GM18511 (cell line): Measurements from ENCODE around the gene ADGRF1.
A peak's percentile ranks its signal among the peaks of the same experiment; 100 is the strongest.
"Not testable (repeated sequence)": the region's sequence is repeated elsewhere in the genome, so short reads cannot be mapped to it uniquely, and the experiment has no call there.

ENCODE experiments used
- ATAC-seq: cut with Tn5 transposase; IDR thresholded peaks from one replicate; pipeline ENCODE4 v1.9.1; 2021; ENCODE audit warnings: mild to moderate bottlenecking, moderate library complexity; ENCODE audit not compliant: unreplicated experiment

The ADGRF1 gene

DNA sequence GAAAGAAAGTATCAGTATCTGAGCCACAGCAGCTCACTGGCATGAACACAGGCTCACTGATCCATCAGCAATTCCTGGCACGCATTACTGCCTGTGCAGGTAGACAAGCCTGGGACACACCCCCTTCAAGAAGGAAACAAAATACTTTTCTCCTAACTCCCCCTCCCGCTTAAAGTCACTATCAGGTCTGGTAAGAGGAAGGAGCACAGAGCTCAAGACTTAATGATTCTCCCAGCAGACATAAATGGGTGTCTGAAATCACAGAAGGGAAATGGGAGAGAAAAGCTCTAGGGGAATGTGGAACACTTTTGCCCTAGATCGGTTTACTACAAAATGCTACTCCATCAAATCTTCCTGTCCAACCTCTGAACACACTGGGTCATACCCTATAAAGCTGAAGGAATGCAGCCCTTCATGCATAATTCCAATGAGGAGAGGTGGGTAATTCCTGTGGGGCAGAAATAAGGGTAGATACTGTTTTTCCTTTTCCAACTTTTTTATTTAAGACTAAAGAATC, at the start of gene ADGRF1:
Gene ADGRF1, minus strand, starts transcription at position 58 of the 517 bp plus-strand sequence. CDS start 13,271 bp downstream, outside the sequence.
- no peak for ATAC-seq

DNA sequence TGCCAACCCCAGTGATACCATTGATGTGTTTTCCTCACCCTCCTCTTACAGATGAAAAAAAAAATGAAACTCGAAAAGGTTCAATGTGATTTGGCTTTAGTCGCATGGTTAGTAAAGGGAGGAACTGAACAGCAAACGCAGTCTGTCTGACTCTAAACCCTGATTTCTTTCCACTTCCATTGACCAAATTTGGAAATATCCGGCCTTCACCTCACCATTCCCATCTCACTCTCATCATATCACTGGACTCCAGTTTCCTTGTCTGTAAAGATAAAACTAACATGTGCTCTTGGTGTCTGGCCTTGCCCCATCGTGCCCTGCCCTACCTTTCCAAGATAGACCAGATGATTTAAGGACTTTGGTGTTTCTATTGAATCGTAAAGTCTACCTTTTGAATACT, 48.7 kb upstream of the ADGRF1 start:
- ATAC-seq = no peak

DNA sequence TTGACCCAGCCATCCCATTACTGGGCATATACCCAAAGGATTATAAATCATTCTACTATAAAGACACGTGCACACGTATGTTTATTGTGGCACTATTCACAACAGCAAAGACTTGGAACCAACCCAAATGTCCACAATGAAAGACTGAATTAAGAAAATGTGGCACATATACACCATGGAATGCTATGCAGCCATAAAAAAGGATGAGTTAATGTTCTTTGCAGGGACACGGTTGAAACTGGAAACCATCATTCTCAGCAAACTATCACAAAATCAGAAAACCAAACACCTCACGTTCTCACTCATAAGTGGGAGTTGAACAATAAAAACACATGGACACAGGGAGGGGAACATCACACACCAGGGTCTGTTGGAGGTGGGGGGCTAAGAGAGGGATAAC, 47.3 kb upstream of the ADGRF1 start:
- ATAC-seq = not testable (repeated sequence)

DNA sequence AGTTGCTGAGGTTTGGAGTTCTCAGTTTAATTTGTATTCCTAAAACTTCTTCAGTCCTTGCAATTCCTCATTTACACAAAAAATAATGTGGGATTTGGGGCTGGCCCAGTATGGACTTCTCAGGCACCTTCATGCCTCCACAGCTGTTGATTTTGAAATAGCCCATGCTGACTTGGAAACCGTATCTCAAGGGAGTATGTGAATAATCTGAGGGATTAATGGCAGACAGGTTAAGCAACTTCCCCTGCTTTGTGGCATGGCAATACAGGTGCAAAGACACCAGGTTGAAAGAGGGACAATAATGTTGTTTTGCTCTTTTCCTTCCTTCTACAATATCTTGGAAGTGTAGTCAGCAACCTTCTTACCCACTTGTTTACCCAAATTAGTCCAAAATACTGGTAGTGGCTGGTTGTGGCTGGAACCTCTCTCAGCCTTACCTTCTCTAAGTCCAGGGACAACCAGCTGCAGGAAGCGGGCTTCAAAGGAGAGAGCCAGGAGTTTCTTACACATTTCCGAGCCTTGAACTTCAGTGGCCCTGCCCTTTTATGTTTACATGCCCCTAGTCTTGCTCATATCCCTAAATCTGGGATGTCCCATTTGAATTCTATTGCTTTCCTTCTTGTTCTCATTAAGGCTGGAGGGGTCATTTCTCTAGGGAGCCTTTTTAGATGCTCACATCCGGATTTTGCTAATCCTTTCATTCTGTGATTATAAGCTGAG, 44.1 kb upstream of the ADGRF1 start:
- ATAC-seq = no peak

DNA sequence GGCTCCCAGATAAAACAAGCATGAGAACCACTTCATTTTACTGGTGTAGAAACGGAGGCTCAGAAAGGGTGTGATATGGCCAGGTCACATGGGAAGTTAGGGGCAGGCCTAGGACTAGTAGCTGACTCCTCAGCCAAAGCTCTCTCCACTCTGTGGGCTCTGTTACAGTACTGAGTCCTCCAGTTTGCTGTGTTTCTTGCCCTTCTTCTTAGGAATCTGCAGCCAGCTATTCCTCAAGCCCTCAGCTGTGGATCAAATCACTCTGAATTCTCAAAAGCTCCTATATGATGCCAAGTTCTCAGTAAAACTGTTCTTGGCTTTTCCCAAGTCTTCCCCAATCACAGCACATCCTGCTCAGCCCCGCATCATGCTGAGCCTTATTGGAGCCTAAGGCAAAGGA, 42.5 kb upstream of the ADGRF1 start:
- no peak for ATAC-seq

DNA sequence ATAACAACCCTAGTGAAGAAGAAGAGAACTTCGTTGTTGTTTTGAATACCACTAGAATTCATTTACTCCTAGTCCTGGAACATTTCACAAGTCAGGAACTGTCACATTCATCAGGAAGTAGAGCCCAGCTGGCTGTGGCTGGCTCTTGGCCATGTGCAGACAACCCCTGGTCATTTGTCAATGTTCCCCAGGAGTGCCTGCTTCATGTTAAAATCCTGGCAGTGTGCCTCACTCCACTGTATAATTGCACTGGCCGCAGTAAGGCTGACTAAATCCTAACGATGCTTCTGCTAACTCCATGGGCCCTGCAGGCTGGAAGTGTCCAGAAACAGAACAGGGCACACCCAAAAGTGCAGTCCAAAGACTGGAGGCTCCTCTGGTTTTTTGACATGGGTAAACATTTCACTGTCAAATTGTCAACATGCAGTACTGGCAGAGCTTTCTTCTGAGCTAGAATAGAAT, 41.5 kb upstream of the ADGRF1 start:
- ATAC-seq = no peak

DNA sequence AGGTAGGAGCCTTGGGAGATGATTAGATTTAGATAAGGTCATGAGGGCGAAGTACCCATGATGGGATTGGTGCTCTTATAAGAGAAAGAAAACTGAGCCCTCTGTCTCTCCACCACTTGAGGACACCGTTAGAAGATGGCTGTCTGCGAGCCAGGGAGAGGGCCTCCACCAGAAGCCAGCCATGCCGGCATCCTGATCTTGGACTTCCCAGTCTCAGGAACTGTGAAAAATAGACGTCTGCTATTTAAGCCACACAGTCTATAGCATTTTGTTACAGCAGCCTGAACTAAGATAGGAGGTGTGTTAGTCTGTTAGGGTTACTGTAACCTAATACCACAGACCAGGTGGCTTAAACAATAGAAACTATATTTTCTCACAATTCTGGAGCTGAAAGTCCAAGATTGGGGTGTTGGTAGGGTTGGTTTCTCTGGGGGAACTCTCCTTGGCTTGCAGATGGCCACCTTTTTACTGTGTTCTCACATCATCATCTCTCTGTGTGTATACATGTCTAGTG, 38.0 kb upstream of the ADGRF1 start:
- no peak for ATAC-seq

DNA sequence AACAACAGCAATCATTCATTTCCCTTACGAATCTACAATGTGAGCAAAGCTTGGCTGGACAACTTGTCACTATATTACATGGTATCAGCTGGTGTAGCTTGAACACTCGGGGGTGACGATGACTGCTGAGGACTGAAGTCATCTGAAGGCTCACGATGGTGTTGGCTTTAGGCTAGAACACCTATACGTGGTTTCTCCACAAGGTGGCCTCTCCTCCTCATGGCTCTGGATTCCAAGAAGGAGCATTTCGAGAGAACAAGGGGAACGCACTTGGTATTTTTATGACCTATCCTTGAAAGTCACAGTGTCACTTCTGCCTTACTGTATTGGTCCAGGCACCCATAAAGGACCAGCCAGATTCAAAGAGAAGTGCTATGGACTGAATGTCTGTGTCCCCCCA, 37.5 kb upstream of the ADGRF1 start:
- ATAC-seq = no peak

DNA sequence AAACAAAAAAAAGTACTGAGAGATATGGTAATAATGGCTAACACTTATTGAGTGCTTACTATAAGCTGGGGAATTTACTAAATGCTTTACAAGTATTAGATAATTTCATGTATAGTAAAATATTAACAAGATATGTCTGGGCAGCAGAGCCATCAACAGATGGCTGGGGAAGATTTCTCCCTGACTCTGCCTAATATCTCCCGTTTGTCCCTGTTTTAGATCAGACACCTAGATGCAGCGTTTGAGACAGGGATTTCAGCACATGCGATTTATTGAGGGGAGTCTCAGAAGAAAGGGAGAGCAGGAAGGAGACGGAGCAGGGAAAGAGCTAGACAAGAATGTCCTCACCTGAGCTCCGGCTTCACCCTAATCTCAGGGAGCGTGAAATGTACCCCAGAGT, 36.9 kb upstream of the ADGRF1 start:
- no peak for ATAC-seq

DNA sequence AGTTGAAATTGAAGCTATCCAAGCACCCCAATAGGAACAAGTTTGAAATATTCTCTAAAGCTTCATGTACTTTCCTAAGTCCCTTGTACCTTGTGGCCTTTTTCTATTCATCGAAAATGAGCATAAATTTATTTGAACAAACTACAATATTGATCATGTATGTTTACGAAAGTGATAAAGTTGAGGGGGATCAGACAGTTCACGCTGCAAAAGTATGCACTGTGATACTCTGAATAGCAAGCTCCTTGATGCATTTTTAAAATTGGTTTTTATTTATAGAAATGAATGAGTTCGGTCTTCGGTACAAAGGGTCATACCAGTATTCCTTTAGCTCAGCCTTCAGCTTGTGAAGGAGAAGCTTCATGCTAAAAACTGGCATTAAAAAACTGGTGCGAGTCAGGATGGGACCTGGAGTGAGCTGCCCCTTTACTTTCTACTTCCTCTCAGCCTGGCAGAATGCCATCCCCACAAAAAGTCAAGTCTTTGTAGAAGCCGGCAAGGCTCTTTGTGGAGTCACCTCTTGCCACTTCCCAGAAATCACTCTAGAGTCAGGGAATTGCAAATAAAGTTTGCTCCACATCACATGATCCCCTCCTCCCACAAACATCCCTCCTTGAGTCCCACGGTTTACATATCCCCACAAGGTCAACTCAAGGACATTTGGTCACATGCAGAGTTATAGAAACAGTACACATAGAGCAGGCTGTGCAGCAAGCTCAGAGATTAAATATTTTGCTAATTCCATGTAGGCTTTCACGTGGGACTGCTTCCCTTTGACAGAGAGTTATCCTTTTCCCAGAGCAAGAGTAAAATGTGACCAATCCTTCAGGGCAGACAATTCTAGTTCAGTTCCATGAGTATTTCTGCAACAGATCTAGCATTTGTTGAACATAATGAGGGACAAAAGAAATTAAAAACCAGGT, 34.6 kb upstream of the ADGRF1 start:
- no peak for ATAC-seq

DNA sequence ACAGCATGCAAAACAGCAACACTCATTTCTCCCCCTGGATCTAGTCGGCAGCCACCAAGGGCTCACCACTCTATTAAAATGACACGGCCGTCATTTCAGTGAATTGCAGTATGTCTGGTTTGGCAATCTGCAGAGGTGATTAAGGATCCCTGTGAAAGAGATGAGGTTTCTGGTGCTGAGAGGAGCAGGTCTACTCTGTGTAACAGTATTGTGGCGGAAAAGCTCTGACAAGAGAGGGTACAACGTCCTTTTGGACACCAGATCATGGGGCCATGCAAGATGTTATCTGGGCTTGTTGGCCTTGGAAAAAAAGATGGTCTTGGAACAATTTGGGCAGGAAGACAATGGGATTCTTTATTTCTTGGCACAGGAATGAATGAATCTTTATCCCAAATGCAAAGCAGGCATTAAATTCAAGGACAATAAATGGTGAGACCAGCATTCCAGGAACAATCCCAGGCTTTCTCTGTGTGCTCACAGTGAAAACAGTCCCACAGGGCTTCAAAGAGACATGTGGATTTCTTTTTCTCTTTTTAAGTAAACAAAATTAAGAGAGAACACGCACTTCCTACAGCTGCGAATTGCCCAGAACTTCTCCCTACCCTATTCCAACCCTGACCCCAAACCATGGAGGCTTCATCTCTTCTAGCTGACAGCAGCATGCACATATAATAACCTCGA, 33.7 kb upstream of the ADGRF1 start:
- no peak for ATAC-seq

DNA sequence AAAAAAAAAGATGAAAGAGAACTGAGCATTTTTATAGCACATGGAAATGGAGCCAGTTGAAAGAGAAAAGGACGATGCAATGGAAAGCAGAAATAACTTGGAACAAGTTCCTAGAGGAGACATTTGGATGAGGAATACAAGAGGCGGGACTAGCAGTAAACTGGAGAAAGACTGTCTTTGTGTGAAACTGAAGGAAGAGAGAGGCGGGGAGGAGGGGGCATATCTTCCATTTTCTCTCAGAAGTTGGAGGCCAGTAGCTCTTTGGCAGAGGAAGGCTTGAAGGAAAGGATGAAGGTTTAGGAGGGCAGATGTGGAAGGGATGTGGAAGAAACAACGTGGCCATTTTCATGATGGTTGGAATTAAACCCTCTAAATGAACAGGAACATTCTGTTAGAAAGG, 33.0 kb upstream of the ADGRF1 start:
- no peak for ATAC-seq

DNA sequence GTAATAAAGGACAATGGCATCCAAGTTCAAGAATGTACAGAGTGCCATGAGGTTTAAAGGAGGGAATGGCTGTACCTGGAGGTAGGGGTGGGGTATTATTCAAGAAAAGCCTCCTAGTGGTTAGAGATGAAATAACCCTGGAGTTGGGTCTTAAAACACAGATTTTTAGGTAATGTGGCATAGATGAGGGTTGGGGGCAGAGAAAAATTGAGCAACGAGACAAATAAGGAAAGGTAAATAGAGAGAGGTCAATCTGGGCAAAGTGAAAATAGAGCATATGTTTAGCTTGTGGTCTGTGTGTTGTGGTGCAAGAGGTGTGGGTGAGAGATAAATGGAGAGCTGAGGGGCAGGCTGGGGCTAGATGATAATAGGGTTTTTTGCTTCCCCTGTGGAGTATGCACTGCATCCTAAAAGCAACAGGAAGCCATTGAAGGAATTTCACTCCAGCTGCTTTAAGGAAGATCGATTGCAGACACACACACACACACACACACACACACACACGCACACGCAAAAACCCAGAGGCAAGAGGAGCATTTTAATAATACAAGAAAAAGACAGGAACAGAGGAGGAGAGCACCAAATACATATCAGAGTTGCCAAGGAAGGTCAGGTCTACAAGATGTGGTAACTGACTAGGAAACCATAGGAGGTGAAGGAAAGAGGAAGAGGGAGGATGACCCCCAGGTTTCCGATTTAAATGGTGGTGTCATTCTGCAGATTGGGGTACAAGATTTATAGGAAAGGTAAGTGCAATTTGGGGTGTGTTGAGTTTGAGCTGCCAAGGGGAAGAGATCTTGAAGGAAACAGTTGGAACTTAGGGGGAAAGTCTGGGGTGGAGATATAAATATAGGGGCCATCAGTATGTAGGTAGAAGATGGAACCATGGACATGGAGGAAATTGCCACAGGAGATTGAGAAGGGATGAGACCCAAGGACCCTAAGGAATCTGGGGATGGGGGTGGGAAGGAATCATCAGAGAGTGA, 31.3 kb upstream of the ADGRF1 start:
- ATAC-seq = no peak

DNA sequence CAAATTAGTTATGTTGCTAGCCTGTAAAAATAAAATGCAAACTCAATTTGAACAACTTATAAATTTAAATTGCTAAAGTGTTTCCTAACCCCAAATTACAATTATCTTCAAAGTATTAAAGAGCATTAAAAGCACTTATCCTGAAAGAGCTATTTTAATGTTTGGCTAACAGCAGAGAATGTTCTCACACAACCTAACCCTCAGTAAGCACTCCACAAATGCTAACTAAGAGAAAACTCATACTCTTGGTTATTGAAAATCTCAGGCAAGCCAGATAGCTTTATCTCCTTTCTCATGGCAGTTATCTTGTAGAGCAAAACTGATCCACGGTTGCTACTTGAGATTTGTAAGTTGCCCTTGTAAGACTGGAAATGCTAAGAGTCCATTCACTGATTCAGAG, 30.5 kb upstream of the ADGRF1 start:
- no peak for ATAC-seq

DNA sequence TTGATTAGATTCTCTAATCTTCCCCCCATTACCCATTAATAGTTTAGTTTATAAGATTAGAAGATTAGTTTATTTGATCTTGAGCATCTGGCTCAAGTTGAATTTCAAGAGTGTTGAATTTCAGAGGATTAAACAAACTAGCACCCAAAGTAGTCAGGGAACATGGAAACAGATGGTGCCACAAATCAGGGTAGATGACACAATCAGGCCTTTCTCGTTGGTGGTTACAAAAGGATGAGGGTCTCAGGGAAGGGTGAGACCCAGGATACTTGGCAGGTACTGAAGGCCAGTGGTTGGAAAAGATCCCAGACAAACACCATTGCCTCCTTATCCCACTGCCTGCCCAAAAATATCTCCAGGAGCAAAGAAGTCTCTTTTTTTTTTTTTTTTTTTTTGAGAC, 29.5 kb upstream of the ADGRF1 start:
- ATAC-seq = no peak

DNA sequence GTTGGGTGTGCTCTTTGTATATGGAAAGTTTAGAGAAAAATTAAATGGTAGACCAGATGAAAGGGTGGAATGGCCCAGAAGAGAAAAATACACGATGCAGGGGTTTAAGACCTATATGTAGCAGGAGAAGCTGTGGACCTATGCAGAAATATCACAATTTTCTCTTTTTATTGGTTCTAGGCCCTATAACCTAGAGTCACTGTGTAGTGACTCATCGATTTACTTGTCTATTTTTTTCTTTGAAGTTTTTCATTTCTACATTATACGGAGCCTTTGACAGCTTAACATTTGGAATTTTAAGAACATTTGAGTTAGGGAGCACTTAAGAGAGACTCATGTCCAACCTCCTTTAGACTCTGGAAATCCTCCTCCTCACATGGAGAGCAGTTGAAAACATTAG, 28.3 kb upstream of the ADGRF1 start:
- ATAC-seq = no peak

DNA sequence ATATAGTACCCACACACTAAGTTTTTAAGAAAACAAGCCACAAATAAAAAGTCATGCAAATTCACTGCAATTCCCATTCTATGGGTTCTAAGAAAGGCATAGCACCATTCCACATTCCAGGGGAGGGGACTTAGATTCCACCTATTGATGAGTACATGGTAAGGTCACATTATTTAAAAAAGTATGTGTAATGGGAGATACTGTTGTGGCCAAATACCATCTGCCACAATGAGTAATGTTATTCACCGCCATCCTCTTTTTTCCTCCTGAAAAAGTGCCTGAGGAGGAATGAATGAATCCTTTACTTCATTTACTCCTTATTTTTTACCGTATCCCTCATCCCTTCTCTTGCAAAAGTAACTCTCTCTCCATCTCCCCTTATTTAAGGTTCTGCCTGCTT, 27.0 kb upstream of the ADGRF1 start:
- ATAC-seq = no peak

DNA sequence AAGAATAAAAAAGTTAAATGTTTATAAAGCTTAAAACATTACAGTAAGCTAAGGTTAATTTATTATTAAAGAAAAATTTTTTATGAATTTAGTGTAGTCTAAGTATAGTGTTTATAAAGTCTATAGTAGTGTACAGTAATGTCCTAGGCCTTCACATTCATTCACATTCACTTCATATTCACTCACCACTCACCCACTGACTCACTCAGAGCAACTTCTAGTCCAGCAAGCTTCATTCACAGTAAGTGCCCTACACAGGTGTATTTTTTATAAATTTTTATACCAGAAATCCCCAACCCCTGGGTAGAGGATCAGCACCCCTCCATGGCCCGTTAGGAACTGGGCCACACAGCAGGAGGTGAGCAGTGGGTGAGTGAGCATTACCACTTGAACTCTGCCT, 24.3 kb upstream of the ADGRF1 start:
- no peak for ATAC-seq

DNA sequence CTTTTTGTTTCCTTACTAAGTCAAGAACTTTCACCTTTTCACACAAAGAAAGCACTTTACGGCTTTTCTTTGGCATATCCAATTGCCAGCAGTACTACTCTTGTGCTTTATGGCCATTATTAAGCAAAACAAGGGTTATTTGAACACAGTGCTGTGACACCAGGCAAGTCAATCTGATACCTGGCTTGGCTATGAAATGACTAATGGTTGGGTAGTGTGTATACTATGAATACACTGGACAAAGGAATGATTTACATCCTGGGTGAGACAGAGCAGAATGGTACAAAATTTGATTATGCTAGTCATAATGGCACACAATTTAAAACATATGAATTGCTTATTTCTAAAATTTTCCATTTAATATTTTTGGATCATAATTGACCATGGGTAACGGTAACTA, 22.1 kb upstream of the ADGRF1 start:
- ATAC-seq = peak; percentile 56

DNA sequence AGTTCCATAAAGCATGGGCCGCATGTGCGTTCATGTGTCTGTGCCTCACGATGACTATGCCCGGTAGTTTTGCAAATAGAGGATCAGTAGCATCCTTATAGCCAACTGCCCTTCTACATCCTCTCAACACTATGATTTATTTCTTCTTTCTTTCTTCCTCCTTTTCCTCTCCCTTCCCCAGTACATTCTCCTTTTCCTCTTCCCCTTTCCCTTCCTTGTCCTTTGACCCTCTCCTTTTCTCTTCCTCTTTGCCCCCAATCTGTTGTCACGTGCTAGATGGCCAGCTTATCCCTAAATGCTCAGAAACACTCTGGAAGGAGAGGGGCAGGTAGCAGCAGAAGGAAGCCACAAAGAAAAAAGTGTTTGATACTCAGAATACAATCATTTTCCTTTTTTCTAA, 20.2 kb upstream of the ADGRF1 start:
- no peak for ATAC-seq
